ENCODE results near the gene PGC.

- no peak for TF ChIP-seq CTCF (IDR thresholded peaks at IDR 0.05)
- TF ChIP-seq POLR2A (IDR thresholded peaks at IDR 0.05) = no peak
These were observed 11.4 kb upstream of the PGC start for GRCh38 chr6:41758641-41759035.

Data from Peyer's patch (tissue), 4 donors.